GM20000 (cell line): ENCODE measurements around the gene PITX2.

ENCODE experiments used
- DNase-seq: peaks from one replicate; pipeline ENCODE4 v3.0.0; 2012; ENCODE audit warnings: low spot score
- TF ChIP-seq, protein P1 (sequence below): IDR thresholded peaks from 2 replicates; pipeline ENCODE4 v1.5.1; 2012; ENCODE audit warnings: mild to moderate bottlenecking, control low read depth; ENCODE audit errors: extremely low read depth, missing control alignments

Gene PITX2

DNA sequence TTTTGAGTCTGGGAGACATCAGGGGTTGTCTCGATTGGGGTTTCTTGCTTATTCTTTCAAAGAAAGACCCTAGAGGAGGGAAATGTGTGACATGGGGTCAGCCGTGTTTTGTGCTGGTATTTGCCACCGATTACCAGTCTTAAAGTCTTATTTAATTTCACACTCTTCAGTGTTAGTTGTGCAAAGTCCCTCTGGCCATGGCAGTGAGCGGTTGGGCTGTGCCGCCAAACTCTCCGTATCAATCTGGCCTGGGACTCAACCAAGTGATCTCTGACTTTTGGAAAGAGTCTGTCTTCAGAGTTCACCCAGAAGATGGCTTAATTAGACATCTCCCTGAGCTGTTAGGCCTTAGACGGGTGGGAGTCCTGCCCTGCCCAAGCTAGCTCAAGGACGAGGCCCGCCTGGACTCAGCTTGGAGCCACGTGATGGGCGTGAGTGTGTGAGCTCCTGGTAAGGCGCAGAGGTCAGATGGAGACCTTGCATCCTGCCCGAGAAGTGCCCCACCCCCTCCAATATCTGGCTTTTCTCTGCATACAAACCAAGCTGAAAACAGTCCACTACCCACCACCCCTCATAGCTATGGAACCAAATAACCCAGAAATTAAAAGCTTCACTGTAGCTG is 3.8 kb upstream of the PITX2 start:
- no peak for DNase-seq
- TF ChIP-seq, protein P1, sequence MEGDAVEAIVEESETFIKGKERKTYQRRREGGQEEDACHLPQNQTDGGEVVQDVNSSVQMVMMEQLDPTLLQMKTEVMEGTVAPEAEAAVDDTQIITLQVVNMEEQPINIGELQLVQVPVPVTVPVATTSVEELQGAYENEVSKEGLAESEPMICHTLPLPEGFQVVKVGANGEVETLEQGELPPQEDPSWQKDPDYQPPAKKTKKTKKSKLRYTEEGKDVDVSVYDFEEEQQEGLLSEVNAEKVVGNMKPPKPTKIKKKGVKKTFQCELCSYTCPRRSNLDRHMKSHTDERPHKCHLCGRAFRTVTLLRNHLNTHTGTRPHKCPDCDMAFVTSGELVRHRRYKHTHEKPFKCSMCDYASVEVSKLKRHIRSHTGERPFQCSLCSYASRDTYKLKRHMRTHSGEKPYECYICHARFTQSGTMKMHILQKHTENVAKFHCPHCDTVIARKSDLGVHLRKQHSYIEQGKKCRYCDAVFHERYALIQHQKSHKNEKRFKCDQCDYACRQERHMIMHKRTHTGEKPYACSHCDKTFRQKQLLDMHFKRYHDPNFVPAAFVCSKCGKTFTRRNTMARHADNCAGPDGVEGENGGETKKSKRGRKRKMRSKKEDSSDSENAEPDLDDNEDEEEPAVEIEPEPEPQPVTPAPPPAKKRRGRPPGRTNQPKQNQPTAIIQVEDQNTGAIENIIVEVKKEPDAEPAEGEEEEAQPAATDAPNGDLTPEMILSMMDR: no peak

DNA sequence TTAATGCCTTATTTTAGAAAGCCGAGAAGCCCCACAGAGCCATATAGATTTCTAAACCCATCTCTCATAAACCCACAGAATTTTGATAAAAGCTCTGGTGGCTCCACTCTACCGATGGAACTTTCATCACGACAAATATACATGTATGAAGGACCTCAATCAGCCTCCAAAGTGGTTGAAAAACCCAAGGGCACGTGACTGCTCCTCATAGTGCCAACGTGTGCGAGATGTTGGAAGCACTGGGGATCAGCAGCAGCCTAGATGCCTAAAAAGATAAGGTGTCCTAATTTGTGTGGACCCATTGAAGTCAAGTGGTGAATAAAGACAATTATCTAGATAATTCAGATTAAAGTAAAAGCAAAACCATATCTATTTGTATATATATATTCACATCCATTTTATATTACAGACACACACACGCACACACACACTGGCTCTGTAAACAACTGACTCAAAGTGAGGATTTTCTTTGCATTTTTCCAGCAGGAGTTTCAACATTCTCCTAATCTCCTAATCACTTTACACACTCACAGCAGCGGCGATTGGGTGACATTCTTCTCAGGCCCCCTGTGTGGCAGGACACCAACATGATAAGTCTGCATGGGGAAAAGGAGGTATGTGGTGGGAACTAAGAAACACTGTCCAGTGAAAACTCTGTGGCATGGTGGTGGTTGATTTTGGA is 2.8 kb upstream of the PITX2 start:
- TF ChIP-seq, protein P1: no peak
- no peak for DNase-seq

GRCh38 chr4:110624904-110625494 is 2.1 kb upstream of the PITX2 start:
- TF ChIP-seq, protein P1: no peak
- DNase-seq: no peak

- TF ChIP-seq, protein P1: no peak
- DNase-seq: no peak
Observed at GRCh38 chr4:110624398-110624780, 1.5 kb upstream of the PITX2 start.

DNA sequence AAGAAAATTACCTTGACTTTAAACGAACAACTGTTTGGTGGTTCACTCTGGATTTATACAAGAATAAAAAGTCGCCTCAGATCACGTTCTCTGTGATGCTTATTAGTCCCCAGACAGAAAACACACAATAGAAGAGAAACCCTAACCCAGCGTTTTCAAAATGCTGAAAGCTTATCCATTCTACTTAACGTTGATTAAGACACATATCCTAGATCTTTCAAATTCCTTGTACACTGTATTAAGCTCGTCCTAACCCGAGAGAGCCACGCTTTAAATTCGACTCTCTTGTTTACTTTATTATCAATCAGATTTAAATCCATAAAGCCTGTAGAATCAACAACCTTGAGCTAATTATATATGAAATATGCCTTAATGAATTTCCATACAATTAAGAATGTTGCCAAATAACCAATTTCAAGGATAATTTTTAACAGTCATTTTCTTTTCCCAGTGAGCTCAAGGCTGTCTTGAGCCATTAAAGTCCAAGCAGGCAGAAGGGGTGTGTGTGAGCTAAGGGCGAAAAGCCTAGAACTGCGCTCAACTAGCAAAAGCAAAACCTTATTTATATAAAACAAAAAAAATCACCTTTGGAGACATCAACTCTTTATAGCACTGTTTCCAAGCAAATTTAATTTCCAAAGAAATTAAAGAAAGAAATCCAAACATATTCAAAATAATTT is 981 bp upstream of the PITX2 start:
- TF ChIP-seq, protein P1: no peak

GRCh38 chr4:110621839-110622751 is 782 bp downstream of the PITX2 start:
- no peak for DNase-seq
- TF ChIP-seq, protein P1: no peak

More for the DNA sequence above, 981 bp upstream of the PITX2 start:
- DNase-seq: no peak
